Lower leg skin (tissue), 3 donors: ENCODE data around the gene NOM1.

Experiments
- POLR2A ChIP-seq, 2 donors: fragments of 450-650 bp; IDR thresholded peaks; one replicate each; pipeline ENCODE4 v1.6.1; 2016 to 2017; ENCODE audit warnings: antibody characterized with exemption in 2 of 2, mild to moderate bottlenecking in 1 of 2, moderate library complexity in 1 of 2
- TF ChIP-seq, protein P1 (sequence below), 3 donors: fragments of 450-650 bp; IDR thresholded peaks; one replicate each; pipeline ENCODE4 v1.5.1; 2016; ENCODE audit warnings: antibody characterized with exemption in 3 of 3, mild to moderate bottlenecking in 3 of 3, moderate library complexity in 2 of 3

DNA sequence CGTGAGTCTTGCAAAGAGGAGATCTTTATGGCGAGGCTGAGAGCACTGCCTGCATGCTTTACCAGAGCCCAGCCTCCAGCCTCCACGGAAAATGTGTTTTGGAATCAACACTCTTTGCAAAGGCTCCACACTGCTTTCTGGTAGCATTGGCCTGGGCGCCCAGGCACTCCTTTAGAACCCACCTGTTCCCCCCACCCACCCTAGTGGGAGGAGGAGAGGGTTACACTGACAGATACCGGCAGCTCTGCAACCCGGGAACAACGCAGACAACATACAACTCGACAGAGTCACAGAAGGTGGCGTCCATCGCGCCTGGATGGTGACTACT, 66.5 kb downstream of the NOM1 start:
- TF ChIP-seq, protein P1, sequence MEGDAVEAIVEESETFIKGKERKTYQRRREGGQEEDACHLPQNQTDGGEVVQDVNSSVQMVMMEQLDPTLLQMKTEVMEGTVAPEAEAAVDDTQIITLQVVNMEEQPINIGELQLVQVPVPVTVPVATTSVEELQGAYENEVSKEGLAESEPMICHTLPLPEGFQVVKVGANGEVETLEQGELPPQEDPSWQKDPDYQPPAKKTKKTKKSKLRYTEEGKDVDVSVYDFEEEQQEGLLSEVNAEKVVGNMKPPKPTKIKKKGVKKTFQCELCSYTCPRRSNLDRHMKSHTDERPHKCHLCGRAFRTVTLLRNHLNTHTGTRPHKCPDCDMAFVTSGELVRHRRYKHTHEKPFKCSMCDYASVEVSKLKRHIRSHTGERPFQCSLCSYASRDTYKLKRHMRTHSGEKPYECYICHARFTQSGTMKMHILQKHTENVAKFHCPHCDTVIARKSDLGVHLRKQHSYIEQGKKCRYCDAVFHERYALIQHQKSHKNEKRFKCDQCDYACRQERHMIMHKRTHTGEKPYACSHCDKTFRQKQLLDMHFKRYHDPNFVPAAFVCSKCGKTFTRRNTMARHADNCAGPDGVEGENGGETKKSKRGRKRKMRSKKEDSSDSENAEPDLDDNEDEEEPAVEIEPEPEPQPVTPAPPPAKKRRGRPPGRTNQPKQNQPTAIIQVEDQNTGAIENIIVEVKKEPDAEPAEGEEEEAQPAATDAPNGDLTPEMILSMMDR (IDR thresholded peaks at IDR 0.05), result no peak
- no peak for TF ChIP-seq POLR2A (IDR thresholded peaks at IDR 0.05)
